H1 (cell line): ENCODE data around the gene SURF1. TPM values are rescaled to one million over a fixed set of nuclear protein-coding genes. Genes with fewer than 3 reads are reported as not detected.
A peak's percentile ranks its signal among the peaks of the same experiment; 100 is the strongest.

Source experiments
- ASH2L ChIP-seq: fragments of 200-600, 300-600 bp; sonication (generic); IDR thresholded peaks from one replicate; pipeline ENCODE4 v1.7.1; 2017; ENCODE audit warnings: low read length
- ATF2 ChIP-seq: IDR thresholded peaks from 2 replicates; pipeline ENCODE4 v1.6.1; 2012; ENCODE audit warnings: low read length, inconsistent platforms
- ATF3 ChIP-seq: IDR thresholded peaks from 2 replicates; pipeline ENCODE4 v1.6.1; 2011; ENCODE audit warnings: low read depth, mild to moderate bottlenecking, low read length; ENCODE audit not compliant: insufficient read depth
- CHD1 ChIP-seq: IDR thresholded peaks from 2 replicates; pipeline ENCODE4 v1.6.1; 2012; ENCODE audit warnings: low read depth, low read length, improper control_type of control experiment
- CHD2 ChIP-seq: IDR thresholded peaks from 2 replicates; pipeline ENCODE4 v1.6.1; 2012; ENCODE audit warnings: low read length, improper control_type of control experiment
- CTBP2 ChIP-seq: IDR thresholded peaks from 2 replicates; pipeline ENCODE4 v1.7.0; 2011; ENCODE audit warnings: borderline replicate concordance, mild to moderate bottlenecking, moderate library complexity, mixed read lengths, low read length; ENCODE audit not compliant: insufficient read depth, insufficient read length
- E2F6 ChIP-seq: IDR thresholded peaks from 2 replicates; pipeline ENCODE4 v1.6.1; 2012; ENCODE audit warnings: inconsistent platforms
- EGR1 ChIP-seq: IDR thresholded peaks from 2 replicates; pipeline ENCODE4 v1.6.1; 2011; ENCODE audit warnings: low read depth, low read length, borderline replicate concordance
- FOSL1 ChIP-seq: IDR thresholded peaks from 2 replicates; pipeline ENCODE4 v1.6.1; 2011; ENCODE audit warnings: mild to moderate bottlenecking, low read depth, low read length, moderate library complexity; ENCODE audit not compliant: insufficient read depth
- JUN ChIP-seq: IDR thresholded peaks from 2 replicates; pipeline ENCODE4 v1.6.1; 2011; ENCODE audit warnings: low read depth, mild to moderate bottlenecking, improper control_type of control experiment, low read length
- KDM1A ChIP-seq: fragments of 200-600, 300-600 bp; sonication (generic); IDR thresholded peaks from 2 replicates; pipeline ENCODE4 v1.7.1; 2016; ENCODE audit warnings: mild to moderate bottlenecking, low read length, borderline replicate concordance
- MAFK ChIP-seq: IDR thresholded peaks from 2 replicates; pipeline ENCODE4 v1.6.1; 2012; ENCODE audit warnings: low read depth, mild to moderate bottlenecking, improper control_type of control experiment, low read length
- MAX ChIP-seq: IDR thresholded peaks from 2 replicates; pipeline ENCODE4 v1.6.1; 2012; ENCODE audit warnings: inconsistent platforms
- NANOG ChIP-seq: IDR thresholded peaks from 2 replicates; pipeline ENCODE4 v1.6.1; 2011; ENCODE audit warnings: low read length, low read depth, mild to moderate bottlenecking, inconsistent platforms; ENCODE audit not compliant: insufficient read depth, poor library complexity, severe bottlenecking
- PHF8 ChIP-seq: fragments of 200-600 bp; sonication (generic); conservative IDR thresholded peaks from 2 replicates; pipeline ENCODE4 v1.7.1; 2012; ENCODE audit warnings: low read depth, mild to moderate bottlenecking, inconsistent platforms, low read length, moderate library complexity
- RXRA ChIP-seq: IDR thresholded peaks from 2 replicates; pipeline ENCODE4 v1.6.1; 2011; ENCODE audit warnings: low read depth, mild to moderate bottlenecking, low read length, moderate library complexity; ENCODE audit not compliant: insufficient read depth
- SIRT6 ChIP-seq: IDR thresholded peaks from one replicate; pipeline ENCODE4 v1.7.1; 2012; ENCODE audit warnings: low read length, inconsistent platforms
- SP2 ChIP-seq: IDR thresholded peaks from 2 replicates; pipeline ENCODE4 v1.6.1; 2012; ENCODE audit warnings: mild to moderate bottlenecking, low read length, inconsistent platforms
- SP4 ChIP-seq: IDR thresholded peaks from 2 replicates; pipeline ENCODE4 v1.6.1; 2012; ENCODE audit warnings: low read length, inconsistent platforms
- SRF ChIP-seq: IDR thresholded peaks from 2 replicates; pipeline ENCODE4 v1.6.1; 2011; ENCODE audit warnings: mild to moderate bottlenecking, low read depth, low read length, moderate library complexity
- YY1 ChIP-seq: IDR thresholded peaks from 2 replicates; pipeline ENCODE4 v1.6.1; 2011; ENCODE audit warnings: low read depth, mild to moderate bottlenecking, low read length
- ZNF274 ChIP-seq: IDR thresholded peaks from 2 replicates; pipeline ENCODE4 v1.7.0; 2012; ENCODE audit warnings: low read length, borderline replicate concordance; ENCODE audit errors: extremely low read depth
- polyA plus RNA-seq, 7 experiments: library from polyadenylated mRNA; depleted of rRNA in 3 of 7; stranded (reverse) in 5 of 7; unstranded in 2 of 7; fragments of >200 nt in 5 of 7; fragments of 200-250 nt in 2 of 7; gene quantifications; 1 replicate in 5 of 7; 2 replicates in 1 of 7; 4 replicates in 1 of 7; pipeline versions ENCODE4 v1.2.1 to v1.2.3, GENCODE V29; 2011 to 2013; ENCODE audit warnings: missing spikeins in 2 of 7, mixed read lengths in 2 of 7
- total RNA-seq: library from RNA; stranded (reverse); fragmentation: NEBNext Ultra II Directional; extraction: Animal tissue kit (Norgen Biotek cat#: 25700); gene quantifications from 2 replicates; pipeline ENCODE4 v1.2.1, GENCODE V29; 2021

Gene SURF1
- total and polyA plus RNA-seq, 2 of the 8 experiments (the other 6 are each of a cell fraction or from before 2014, with no cell fraction given): 43.1 to 44.7 TPM

GRCh38 chr9:133356391-133357091 is at the start of gene SURF1, which contains the start of gene SURF2 (continued):
- no peak for TF ChIP-seq CTBP2
- peak; percentile 95 for TF ChIP-seq EGR1
- TF ChIP-seq SP4: no peak
- no peak for TF ChIP-seq MAFK
- TF ChIP-seq ASH2L: peak; percentile 70
- peak; percentile 87 for TF ChIP-seq PHF8
- TF ChIP-seq YY1: peak; percentile 90
- peak; percentile 43; the same call in 1 of the 2 replicates for TF ChIP-seq SRF
- TF ChIP-seq CHD1: no peak
- TF ChIP-seq ATF3: no peak
- TF ChIP-seq SP2: no peak
- TF ChIP-seq ATF2: no peak
- TF ChIP-seq E2F6: peak; percentile 45; the same call in 1 of the 2 replicates
- TF ChIP-seq NANOG: no peak
- no peak for TF ChIP-seq FOSL1
- no peak for TF ChIP-seq KDM1A
- TF ChIP-seq JUN: no peak
- TF ChIP-seq RXRA: no peak
- no peak for TF ChIP-seq CHD2
- no peak for TF ChIP-seq SIRT6
- TF ChIP-seq MAX: peak; percentile 61
- no peak for TF ChIP-seq ZNF274
